ENCODE results near the gene PCNX2. TPM values are rescaled to one million over a fixed set of nuclear protein-coding genes. Genes with fewer than 3 reads are reported as not detected.

PCNX2 gene
- total RNA-seq, 1 experiment from 2014 or later: 0.07 TPM

GRCh38 chr1:233040494-233040893 lies 255.0 kb downstream of the PCNX2 start:
- in situ Hi-C loops (cut with HindIII; ENCODE audit: low sequenced_read_pairs): no loop called here
- DNase-seq (ENCODE audit: low spot score): no peak

- DNase-seq (ENCODE audit: low spot score): no peak
- in situ Hi-C loops (cut with HindIII; ENCODE audit: low sequenced_read_pairs): no loop called here
Measured at GRCh38 chr1:233038581-233038980, 256.9 kb downstream of the PCNX2 start.

GRCh38 chr1:233037843-233038242 lies 257.7 kb downstream of the PCNX2 start:
- in situ Hi-C loops (cut with HindIII; ENCODE audit: low sequenced_read_pairs): no loop called here
- DNase-seq (ENCODE audit: low spot score): no peak

GRCh38 chr1:233034836-233035235 lies 260.7 kb downstream of the PCNX2 start:
- in situ Hi-C loops (cut with HindIII; ENCODE audit: low sequenced_read_pairs): no loop called here

GRCh38 chr1:233033361-233033760 lies 262.2 kb downstream of the PCNX2 start:
- in situ Hi-C loops (cut with HindIII; ENCODE audit: low sequenced_read_pairs): no loop called here
- DNase-seq (ENCODE audit: low spot score): no peak

More at GRCh38 chr1:233034836-233035235, 260.7 kb downstream of the PCNX2 start:
- DNase-seq (ENCODE audit: low spot score): no peak

- in situ Hi-C loops (cut with HindIII; ENCODE audit: low sequenced_read_pairs): no loop called here
Measured at GRCh38 chr1:233032916-233033315, 262.6 kb downstream of the PCNX2 start.

GRCh38 chr1:233031521-233031920 lies 264.0 kb downstream of the PCNX2 start:
- DNase-seq (ENCODE audit: low spot score): no peak
- in situ Hi-C loops (cut with HindIII; ENCODE audit: low sequenced_read_pairs): no loop called here

More at GRCh38 chr1:233032916-233033315, 262.6 kb downstream of the PCNX2 start:
- no peak for DNase-seq (ENCODE audit: low spot score)

- in situ Hi-C loops (cut with HindIII; ENCODE audit: low sequenced_read_pairs): no loop called here
Measured at GRCh38 chr1:233027046-233027445, 268.5 kb downstream of the PCNX2 start.

GRCh38 chr1:233025567-233025966 lies 270.0 kb downstream of the PCNX2 start:
- in situ Hi-C loops (cut with HindIII; ENCODE audit: low sequenced_read_pairs): no loop called here
- no peak for DNase-seq (ENCODE audit: low spot score)

More at GRCh38 chr1:233027046-233027445, 268.5 kb downstream of the PCNX2 start:
- DNase-seq (ENCODE audit: low spot score): no peak

GRCh38 chr1:233025157-233025556 lies 270.4 kb downstream of the PCNX2 start:
- in situ Hi-C loops (cut with HindIII; ENCODE audit: low sequenced_read_pairs): no loop called here
- no peak for DNase-seq (ENCODE audit: low spot score)

- in situ Hi-C loops (cut with HindIII; ENCODE audit: low sequenced_read_pairs): no loop called here
- no peak for DNase-seq (ENCODE audit: low spot score)
Measured at GRCh38 chr1:233024199-233024598, 271.3 kb downstream of the PCNX2 start.

- in situ Hi-C loops (cut with HindIII; ENCODE audit: low sequenced_read_pairs): no loop called here
- no peak for DNase-seq (ENCODE audit: low spot score)
Measured at GRCh38 chr1:233022246-233022645, 273.3 kb downstream of the PCNX2 start.

GRCh38 chr1:233020426-233020825 lies 275.1 kb downstream of the PCNX2 start:
- no peak for DNase-seq (ENCODE audit: low spot score)
- in situ Hi-C loops (cut with HindIII; ENCODE audit: low sequenced_read_pairs): no loop called here

GRCh38 chr1:233019778-233020325 lies 275.7 kb downstream of the PCNX2 start:
- no peak for DNase-seq (ENCODE audit: low spot score)
- in situ Hi-C loops (cut with HindIII; ENCODE audit: low sequenced_read_pairs): no loop called here

GRCh38 chr1:233019083-233019482 lies 276.4 kb downstream of the PCNX2 start:
- in situ Hi-C loops (cut with HindIII; ENCODE audit: low sequenced_read_pairs): no loop called here

GRCh38 chr1:233016798-233017197 lies 278.7 kb downstream of the PCNX2 start:
- no peak for DNase-seq (ENCODE audit: low spot score)
- in situ Hi-C loops (cut with HindIII; ENCODE audit: low sequenced_read_pairs): no loop called here

More at GRCh38 chr1:233019083-233019482, 276.4 kb downstream of the PCNX2 start:
- no peak for DNase-seq (ENCODE audit: low spot score)

GRCh38 chr1:233015965-233016364 lies 279.6 kb downstream of the PCNX2 start:
- no peak for DNase-seq (ENCODE audit: low spot score)
- in situ Hi-C loops (cut with HindIII; ENCODE audit: low sequenced_read_pairs): no loop called here

GRCh38 chr1:233012021-233012420 lies 283.5 kb downstream of the PCNX2 start:
- no peak for DNase-seq (ENCODE audit: low spot score)
- in situ Hi-C loops (cut with HindIII; ENCODE audit: low sequenced_read_pairs): no loop called here

GRCh38 chr1:233010146-233010545 lies 285.4 kb downstream of the PCNX2 start:
- in situ Hi-C loops (cut with HindIII; ENCODE audit: low sequenced_read_pairs): no loop called here
- DNase-seq (ENCODE audit: low spot score): no peak

GRCh38 chr1:233006541-233006973 lies 289.0 kb downstream of the PCNX2 start:
- no peak for DNase-seq (ENCODE audit: low spot score)
- in situ Hi-C loops (cut with HindIII; ENCODE audit: low sequenced_read_pairs): no loop called here

GRCh38 chr1:233006108-233006507 lies 289.4 kb downstream of the PCNX2 start:
- DNase-seq (ENCODE audit: low spot score): no peak
- in situ Hi-C loops (cut with HindIII; ENCODE audit: low sequenced_read_pairs): no loop called here
